ENCODE results near the gene MLX.

MLX gene

GRCh38 chr17:42566883-42567573 is at the start of gene MLX:
MLX (plus strand) TSS chr17:42567100; CDS start chr17:42567125, 25 bp downstream.
- H3K4me3 ChIP-seq (ENCODE audit: low read depth, low read length): peak within 1 kb of the TSS; percentile 91

DNA sequence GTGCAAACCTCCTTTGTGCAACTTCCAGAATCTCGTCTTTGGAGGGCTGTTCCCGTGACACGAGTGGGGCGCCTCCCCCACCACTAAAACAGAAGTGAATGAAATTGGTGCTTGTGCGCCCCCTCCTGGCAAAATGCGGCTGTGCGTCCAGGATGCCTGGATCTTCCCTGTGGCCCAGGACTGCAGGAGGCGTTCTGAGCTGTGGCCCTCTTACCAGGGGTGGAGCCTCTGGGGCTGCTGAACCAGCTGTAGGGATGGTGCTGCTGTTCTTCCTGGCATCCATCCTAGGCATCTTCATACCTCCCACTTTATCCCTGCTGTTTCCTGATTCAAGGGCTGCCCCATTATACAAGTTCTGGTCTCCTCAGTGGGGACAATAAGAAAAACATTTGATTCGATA is 49.4 kb upstream of the MLX start:
- no peak overlapping the region for H3K4me3 ChIP-seq (ENCODE audit: low read depth, low read length)

GRCh38 chr17:42518046-42518754 is 48.7 kb upstream of the MLX start:
- H3K4me3 ChIP-seq (ENCODE audit: low read depth, low read length): no peak overlapping the region

GRCh38 chr17:42518755-42519545 is 48.0 kb upstream of the MLX start:
- no peak overlapping the region for H3K4me3 ChIP-seq (ENCODE audit: low read depth, low read length)

- H3K4me3 ChIP-seq (ENCODE audit: low read depth, low read length): no peak overlapping the region
Measured at GRCh38 chr17:42519546-42520491, 47.1 kb upstream of the MLX start.

DNA sequence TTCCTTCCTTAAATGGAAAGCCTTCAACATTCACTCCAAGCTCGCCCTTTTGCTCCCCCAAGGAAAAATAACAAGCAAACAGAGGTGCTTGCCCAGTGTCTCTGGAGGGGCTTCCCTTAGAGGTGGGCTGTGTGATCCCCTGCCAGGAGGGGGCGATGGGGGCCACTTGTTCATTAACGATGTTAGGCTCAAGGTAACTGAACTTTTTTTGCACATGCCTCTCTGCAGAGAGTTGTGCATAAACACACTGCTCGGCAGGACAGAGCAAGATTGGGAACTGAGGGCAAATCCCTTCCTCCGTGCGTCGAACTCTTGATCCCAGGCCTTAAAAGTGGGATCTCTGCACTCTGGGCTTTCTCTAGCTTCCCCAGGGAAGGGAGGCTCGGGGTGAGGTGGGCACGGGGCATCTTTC is 46.4 kb upstream of the MLX start:
- H3K4me3 ChIP-seq (ENCODE audit: low read depth, low read length): no peak overlapping the region

DNA sequence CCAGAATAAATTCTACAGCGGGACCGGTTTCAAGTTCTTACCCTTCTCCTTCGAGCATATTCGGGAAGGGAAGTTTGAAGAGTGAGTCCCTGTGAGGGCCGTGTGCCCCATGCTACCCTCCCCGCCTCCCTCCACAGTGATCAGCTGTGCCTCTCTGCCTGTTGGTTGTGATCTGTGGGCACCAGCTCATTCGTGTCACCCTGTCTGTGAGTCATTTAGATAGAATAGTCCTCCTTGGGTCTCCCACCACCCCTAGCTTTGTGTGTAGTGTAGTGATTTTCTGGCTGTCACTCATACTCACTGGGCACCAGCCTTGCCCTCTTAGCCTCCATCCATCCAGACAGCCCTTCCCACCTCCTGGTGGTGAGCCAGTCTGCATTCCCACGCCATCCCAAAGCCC is 45.9 kb upstream of the MLX start:
- no peak overlapping the region for H3K4me3 ChIP-seq (ENCODE audit: low read depth, low read length)

DNA sequence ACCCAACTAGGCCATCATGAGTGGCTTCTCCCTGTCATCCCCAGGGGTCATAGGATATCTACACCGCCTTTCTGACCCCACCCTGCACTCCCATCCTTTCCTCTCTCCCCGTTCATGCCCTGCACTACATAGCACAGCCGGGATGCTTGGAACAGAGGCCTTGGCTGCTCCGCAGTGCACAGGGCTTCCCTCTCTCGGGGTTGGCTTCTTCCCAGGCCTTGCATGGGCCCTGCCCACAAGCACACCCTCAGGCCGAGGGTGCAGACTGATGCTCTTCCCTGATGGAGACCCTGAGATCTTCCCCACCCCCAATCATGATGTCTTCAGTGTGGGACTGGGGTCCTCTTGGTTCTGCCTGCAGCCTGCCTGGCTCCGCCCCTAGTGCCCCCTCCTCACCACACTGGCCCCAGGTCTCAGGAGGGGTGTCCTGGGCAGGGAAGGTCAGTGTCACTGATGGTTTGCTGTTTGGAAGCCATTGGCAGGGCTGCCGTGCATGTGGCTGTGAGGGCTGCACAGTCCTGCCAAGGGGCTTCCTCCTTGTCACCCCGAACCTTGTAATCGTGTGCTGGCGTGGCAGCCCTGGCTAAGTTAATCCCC is 45.1 kb upstream of the MLX start:
- H3K4me3 ChIP-seq (ENCODE audit: low read depth, low read length): no peak overlapping the region

GRCh38 chr17:42522263-42522790 is 44.6 kb upstream of the MLX start:
- H3K4me3 ChIP-seq (ENCODE audit: low read depth, low read length): no peak overlapping the region

DNA sequence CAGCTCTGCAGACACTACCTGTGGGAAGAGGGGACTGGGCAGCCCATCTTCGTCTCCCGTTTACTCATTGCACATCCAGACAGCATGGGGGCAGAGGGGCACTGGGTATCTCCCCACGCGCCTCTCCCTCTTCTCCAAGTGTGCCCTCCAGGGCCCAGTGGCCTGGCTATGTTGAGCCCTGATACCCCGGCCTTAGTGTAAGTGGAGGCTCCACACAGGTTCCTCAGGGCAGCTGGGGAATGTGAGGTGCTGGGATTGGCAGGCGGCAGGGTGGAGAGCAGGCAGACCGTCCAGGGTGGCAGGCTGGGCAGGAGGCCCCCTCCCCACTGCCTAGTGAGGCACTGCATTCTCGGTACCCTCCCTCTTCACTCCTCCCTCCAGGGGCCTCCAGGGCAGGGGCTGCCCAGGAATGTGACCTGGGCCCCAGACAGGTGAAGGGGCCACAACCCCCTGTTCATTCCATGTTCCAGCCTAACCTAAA is 44.1 kb upstream of the MLX start:
- H3K4me3 ChIP-seq (ENCODE audit: low read depth, low read length): no peak overlapping the region

- no peak overlapping the region for H3K4me3 ChIP-seq (ENCODE audit: low read depth, low read length)
Measured at GRCh38 chr17:42525221-42525620, 41.7 kb upstream of the MLX start.

GRCh38 chr17:42526031-42526444 is 40.9 kb upstream of the MLX start:
- H3K4me3 ChIP-seq (ENCODE audit: low read depth, low read length): no peak overlapping the region

- no peak overlapping the region for H3K4me3 ChIP-seq (ENCODE audit: low read depth, low read length)
Measured at GRCh38 chr17:42527932-42528331, 39.0 kb upstream of the MLX start.

GRCh38 chr17:42529061-42529460 is 37.8 kb upstream of the MLX start:
- no peak overlapping the region for H3K4me3 ChIP-seq (ENCODE audit: low read depth, low read length)

DNA sequence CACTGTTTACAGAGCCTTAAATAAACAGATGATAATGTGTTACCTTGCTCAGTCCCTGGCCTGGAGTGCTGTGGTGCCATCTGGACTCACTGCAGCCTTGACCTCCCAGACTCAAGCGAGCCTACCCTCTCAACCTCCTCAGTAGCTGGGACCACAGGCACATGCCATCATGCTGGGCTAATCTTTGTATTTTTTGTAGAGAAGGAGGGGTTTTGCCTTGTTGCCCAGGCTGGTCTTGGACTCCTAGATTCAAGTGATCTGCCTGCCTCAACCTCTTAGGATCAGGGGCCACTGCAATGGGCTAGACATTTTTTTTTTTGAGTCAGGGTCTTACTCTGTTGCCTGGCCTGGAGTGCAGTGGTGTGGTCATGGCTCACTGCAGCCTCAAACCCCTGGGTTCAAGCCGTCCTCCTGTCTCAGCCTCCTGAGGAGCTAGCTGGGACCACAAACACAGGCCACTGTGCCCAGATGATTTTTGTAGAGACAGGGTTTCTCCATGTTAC is 35.9 kb upstream of the MLX start:
- H3K4me3 ChIP-seq (ENCODE audit: low read depth, low read length): no peak overlapping the region

DNA sequence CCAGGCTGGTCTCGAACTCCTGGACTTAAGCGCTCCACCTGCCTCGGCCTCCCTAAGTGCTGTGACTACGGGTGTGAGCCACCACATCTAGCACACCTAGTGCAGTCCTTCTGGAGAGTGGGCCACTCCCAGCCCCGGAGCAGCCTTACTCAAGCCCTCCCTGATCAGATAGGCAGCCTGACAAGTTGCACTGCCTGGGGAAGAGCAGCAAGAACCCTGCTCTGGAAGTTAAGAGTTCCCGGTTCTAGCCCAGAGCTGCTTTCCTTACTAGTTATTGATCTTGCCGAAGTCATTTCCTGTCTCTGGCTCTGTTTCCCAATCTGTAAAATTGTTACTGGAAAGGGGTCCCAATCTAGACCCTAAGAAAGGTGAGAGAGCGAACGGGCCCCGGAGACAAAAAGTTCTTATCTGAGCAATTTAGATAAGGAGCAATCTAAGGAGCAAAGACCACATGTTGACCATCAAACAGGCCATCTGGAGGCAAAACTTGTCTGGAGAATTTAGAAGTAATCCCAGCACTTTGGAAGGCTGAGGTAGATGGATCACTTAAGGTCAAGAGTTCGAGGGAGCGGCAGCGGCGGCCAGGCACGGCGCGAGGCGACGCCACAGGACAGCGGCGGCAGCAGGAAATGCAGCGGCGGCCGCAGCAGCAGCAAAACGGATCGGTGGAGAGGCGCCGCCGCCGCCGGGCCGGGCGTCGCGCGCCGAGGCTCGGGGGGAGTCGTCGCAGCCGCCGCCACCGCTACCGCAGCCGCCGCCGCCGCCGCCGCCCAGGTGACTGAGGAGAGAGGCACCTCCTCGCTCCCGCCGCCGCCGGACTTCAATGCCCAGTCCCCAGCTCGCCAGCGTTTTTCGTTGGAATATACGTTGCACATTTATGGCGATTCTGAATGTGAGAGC is 35.2 kb upstream of the MLX start:
- H3K4me3 ChIP-seq (ENCODE audit: low read depth, low read length): peak overlapping the region; percentile 13

DNA sequence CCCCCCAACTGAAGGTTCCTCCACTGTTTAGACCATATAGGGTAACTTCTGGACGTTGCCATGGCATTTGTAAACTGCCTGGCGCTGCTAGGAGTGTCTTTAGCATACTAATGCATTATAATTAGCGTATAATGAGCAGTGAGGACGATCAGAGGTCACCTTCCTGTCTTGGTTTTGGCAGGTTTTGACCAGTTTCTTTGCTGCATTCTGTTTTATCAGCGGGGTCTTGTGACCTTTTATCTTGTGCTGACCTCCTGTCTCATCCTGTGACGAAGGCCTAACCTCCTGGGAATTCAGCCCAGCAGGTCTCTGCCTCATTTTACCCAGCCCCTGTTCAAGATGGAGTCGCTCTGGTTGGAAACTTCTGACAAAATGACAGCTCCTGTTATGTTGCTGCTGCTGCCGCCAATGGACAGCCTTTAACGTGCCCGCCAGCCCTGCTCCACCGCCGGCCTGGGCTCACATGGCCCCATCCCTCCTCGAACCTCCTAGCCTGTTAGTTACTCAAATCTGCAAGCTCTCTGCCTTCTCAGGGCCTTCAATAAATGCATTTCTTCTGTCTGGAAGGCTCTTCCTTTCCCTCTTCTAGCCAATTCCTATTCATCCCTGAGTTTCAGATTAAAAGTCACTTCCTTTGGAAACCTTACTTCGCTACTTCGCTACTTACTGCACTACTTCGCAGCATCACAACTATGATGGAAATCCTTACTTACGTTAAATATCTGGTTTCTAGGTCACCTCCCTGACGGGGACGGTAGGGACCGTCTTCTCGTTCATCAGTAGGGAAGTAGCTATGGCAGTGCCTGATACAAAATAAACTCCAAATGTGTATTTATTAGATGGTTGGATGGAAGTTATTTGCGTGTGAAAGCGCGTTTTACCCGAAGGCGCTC is 31.5 kb upstream of the MLX start:
- peak overlapping the region; percentile 52 for H3K4me3 ChIP-seq (ENCODE audit: low read depth, low read length)

- H3K4me3 ChIP-seq (ENCODE audit: low read depth, low read length): peak within 1 kb of the TSS; percentile 52
Measured at GRCh38 chr17:42536048-42536371, 30.9 kb upstream of the MLX start, which contains the start of gene NAGLU. NAGLU (plus strand) TSS chr17:42536241; CDS start chr17:42536273, 32 bp downstream.

Measured in iPS-11a (cell line).